WTC11 (cell line): ENCODE measurements around the gene MYO1H. TPM values are rescaled to one million over a fixed set of nuclear protein-coding genes. Genes with fewer than 3 reads are reported as not detected.

Experiments used
- ATAC-seq: fragments of 200-7000 bp; cut with Tn5 transposase; 2 replicates; pipeline ENCODE4 v1.10.0; 2021; ENCODE audit warnings: mild to moderate bottlenecking, moderate library complexity
- CTCF ChIA-PET: fragments of 300-600 bp; sonication (Branson Sonifier 250); formaldehyde crosslinking; loops from one replicate; lab custom pipeline; 2021; ENCODE audit warnings: antibody characterized with exemption; lab: Charles Lee
- POLR2A ChIA-PET: fragments of 350-600 bp; sonication (Branson Sonifier 250); formaldehyde crosslinking; loops from one replicate; lab custom pipeline; 2021; ENCODE audit warnings: antibody characterized with exemption; lab: Charles Lee
- DNase-seq: peaks from one replicate; pipeline ENCODE4 v3.0.0; 2021; ENCODE audit warnings: low spot score
- H3K27ac Mint-ChIP-seq: 2 replicates; pipeline ENCODE4 v1.8.0; 2021; ENCODE audit warnings: mixed read lengths
- H3K27me3 Mint-ChIP-seq: 2 replicates; pipeline ENCODE4 v1.8.0; 2021; ENCODE audit warnings: low read depth, mild to moderate bottlenecking, moderate library complexity, mixed read lengths
- H3K36me3 Mint-ChIP-seq: 2 replicates; pipeline ENCODE4 v1.8.0; 2021; ENCODE audit warnings: mixed read lengths
- H3K4me1 Mint-ChIP-seq: 2 replicates; pipeline ENCODE4 v1.8.0; 2022; ENCODE audit warnings: mixed read lengths
- H3K4me3 Mint-ChIP-seq: 2 replicates; pipeline ENCODE4 v1.8.0; 2021; ENCODE audit warnings: mild to moderate bottlenecking, moderate library complexity, mixed read lengths
- H3K9me3 Mint-ChIP-seq: 2 replicates; pipeline ENCODE4 v1.8.0; 2021; ENCODE audit warnings: mixed read lengths
- ARID4B ChIP-seq: sonication (generic); formaldehyde crosslinking; IDR thresholded peaks from 2 replicates; pipeline ENCODE4 v1.8.0; 2023; ENCODE audit warnings: missing genetic modification reagents, mild to moderate bottlenecking, borderline replicate concordance
- ATF6 ChIP-seq: sonication (generic); formaldehyde crosslinking; IDR thresholded peaks from 2 replicates; pipeline ENCODE4 v1.8.1; 2023; ENCODE audit warnings: mild to moderate bottlenecking, missing genetic modification reagents
- CTCF ChIP-seq: fragments of 200-600 bp; IDR thresholded peaks from 2 replicates; pipeline ENCODE4 v1.8.0; 2022; ENCODE audit warnings: antibody characterized with exemption
- ERG ChIP-seq: fragments of 250-450 bp; sonication (Bioruptor Pico); IDR thresholded peaks from 2 replicates; pipeline ENCODE4 v1.8.0; 2021; ENCODE audit warnings: mild to moderate bottlenecking
- PREB ChIP-seq: sonication (generic); formaldehyde crosslinking; IDR thresholded peaks from 2 replicates; pipeline ENCODE4 v1.8.1; 2022; ENCODE audit warnings: mild to moderate bottlenecking, missing genetic modification reagents, moderate library complexity, borderline replicate concordance
- USF2 ChIP-seq: sonication (generic); formaldehyde crosslinking; IDR thresholded peaks from 2 replicates; pipeline ENCODE4 v1.8.1; 2023; ENCODE audit warnings: mild to moderate bottlenecking, missing genetic modification reagents, moderate library complexity
- ZBTB21 ChIP-seq: sonication (generic); formaldehyde crosslinking; IDR thresholded peaks from 2 replicates; pipeline ENCODE4 v1.8.1; 2023; ENCODE audit warnings: mild to moderate bottlenecking, missing genetic modification reagents, borderline replicate concordance
- ZMAT4 ChIP-seq: fragments of 250-450 bp; sonication (Bioruptor Pico); IDR thresholded peaks from 2 replicates; pipeline ENCODE4 v1.9.0; 2021; ENCODE audit warnings: mild to moderate bottlenecking
- ZNF138 ChIP-seq: sonication (generic); formaldehyde crosslinking; conservative IDR thresholded peaks from 2 replicates; pipeline ENCODE4 v1.8.1; 2022; ENCODE audit warnings: mild to moderate bottlenecking, moderate library complexity, missing genetic modification reagents
- ZNF396 ChIP-seq: fragments of 250-450 bp; sonication (Bioruptor Pico); IDR thresholded peaks from 2 replicates; pipeline ENCODE4 v1.8.0; 2021; ENCODE audit warnings: mild to moderate bottlenecking, moderate library complexity, borderline replicate concordance
- ZNF425 ChIP-seq: fragments of 250-450 bp; sonication (Bioruptor Pico); conservative IDR thresholded peaks from 2 replicates; pipeline ENCODE4 v1.9.0; 2021; ENCODE audit warnings: mild to moderate bottlenecking
- ZNF671 ChIP-seq: fragments of 250-450 bp; sonication (Bioruptor Pico); IDR thresholded peaks from 2 replicates; pipeline ENCODE4 v1.8.0; 2021; ENCODE audit warnings: mild to moderate bottlenecking
- total RNA-seq: library from RNA; stranded (reverse); gene quantifications from 3 replicates; pipeline ENCODE4 v1.2.3, GENCODE V29; 2021

Gene MYO1H
- total RNA-seq, 1 experiment from 2014 or later, result 0.44 TPM

GRCh38 chr12:109451400-109451799, 103.7 kb downstream of the MYO1H start:
- ChIA-PET CTCF (interaction anchor here (0.9 to 1.9 kb wide), 6 partner anchors 7 to 146 kb away, joined by 4 to 11 read pairs (median 6); no protein-coding TSS in a partner anchor), POLR2A (no interaction called here)
- TF ChIP-seq ZNF396 (CRISPR knock-in tag), result no peak
- no peak for TF ChIP-seq USF2 (CRISPR knock-in tag)
- TF ChIP-seq ZBTB21 (CRISPR knock-in tag), result no peak
- no peak for TF ChIP-seq ZNF671 (CRISPR knock-in tag)
- TF ChIP-seq ARID4B (CRISPR knock-in tag), result no peak
- TF ChIP-seq ZNF425 (CRISPR knock-in tag), result no peak
- no peak for TF ChIP-seq CTCF
- TF ChIP-seq PREB (CRISPR knock-in tag), result no peak
- TF ChIP-seq ATF6, result no peak
- no peak for TF ChIP-seq ERG (CRISPR knock-in tag)
- TF ChIP-seq ZMAT4 (CRISPR knock-in tag), result no peak
- TF ChIP-seq ZNF138, result no peak
- ATAC-seq (no peak), DNase-seq (no peak)
- no peaks in the 10 kb centered on the region for H3K27me3 Mint-ChIP-seq
- no peaks in the 10 kb centered on the region for H3K4me1 Mint-ChIP-seq
- peaks cover 62% of the 10 kb centered on the region for H3K36me3 Mint-ChIP-seq
- no peaks in the 10 kb centered on the region for H3K9me3 Mint-ChIP-seq
- H3K27ac Mint-ChIP-seq, result no peak overlapping the region
- H3K4me3 Mint-ChIP-seq, result no peak overlapping the region
